ENCODE measurements around the gene CROCC. TPM values are rescaled to one million over a fixed set of nuclear protein-coding genes. Genes with fewer than 3 reads are reported as not detected.
A peak's percentile ranks its signal among the peaks of the same experiment; 100 is the strongest.

Gene CROCC
- total and polyA plus RNA-seq, 2 experiments from 2014 or later, result 15.1 to 106 TPM

DNA sequence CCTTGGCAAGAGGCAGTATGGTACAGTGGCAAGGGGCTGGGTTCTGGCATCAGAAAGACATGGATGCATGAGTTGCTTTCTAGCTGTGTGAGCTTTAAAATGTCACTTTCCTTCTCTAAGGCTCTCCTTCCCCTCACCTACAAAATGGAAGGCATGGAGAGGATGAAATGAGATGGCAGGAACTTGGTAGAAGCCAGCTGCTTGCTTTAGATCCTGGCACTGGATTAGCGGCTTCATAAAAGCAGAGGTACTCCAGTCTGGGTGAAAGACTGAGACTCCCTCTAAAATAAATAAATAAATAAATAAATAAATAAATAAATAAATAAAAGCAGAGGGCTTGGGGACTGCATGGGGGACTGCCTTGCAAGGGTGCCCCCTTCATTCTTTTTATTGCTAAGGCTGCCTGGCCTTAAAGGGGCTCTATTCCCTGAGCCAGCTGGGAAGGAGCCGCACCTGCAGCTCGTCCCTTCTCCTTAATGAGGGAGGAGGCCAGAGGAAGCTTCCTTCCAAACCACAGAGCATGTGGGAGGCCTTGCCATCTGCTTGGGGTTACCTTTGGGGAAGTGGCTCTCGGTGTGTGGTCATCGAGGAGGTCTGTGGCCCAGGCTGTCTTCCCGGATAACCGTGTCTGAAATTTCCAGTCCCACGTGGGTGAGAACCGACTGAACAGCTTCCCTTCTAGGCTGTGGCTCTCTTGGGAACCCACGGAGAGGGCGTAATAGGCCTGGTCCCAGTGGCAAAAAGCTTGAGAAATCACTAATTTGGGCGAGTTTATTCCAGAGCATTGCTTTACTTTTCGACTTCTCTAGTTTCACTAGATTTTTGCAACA lies 92.0 kb downstream of the CROCC start:
- TF ChIP-seq ZNF331 (CRISPR knock-in tag; IDR thresholded peaks at IDR 0.05; ENCODE audit: low read depth) (no peak), CREB1 (CRISPR knock-in tag; IDR thresholded peaks at IDR 0.05; ENCODE audit: low read depth) (no peak), NANOG (IDR thresholded peaks at IDR 0.05; ENCODE audit: borderline replicate concordance) (no peak), STAT1 (IDR thresholded peaks at IDR 0.05; ENCODE audit: unreplicated experiment) (no peak)
- TF ChIP-seq, protein P1, sequence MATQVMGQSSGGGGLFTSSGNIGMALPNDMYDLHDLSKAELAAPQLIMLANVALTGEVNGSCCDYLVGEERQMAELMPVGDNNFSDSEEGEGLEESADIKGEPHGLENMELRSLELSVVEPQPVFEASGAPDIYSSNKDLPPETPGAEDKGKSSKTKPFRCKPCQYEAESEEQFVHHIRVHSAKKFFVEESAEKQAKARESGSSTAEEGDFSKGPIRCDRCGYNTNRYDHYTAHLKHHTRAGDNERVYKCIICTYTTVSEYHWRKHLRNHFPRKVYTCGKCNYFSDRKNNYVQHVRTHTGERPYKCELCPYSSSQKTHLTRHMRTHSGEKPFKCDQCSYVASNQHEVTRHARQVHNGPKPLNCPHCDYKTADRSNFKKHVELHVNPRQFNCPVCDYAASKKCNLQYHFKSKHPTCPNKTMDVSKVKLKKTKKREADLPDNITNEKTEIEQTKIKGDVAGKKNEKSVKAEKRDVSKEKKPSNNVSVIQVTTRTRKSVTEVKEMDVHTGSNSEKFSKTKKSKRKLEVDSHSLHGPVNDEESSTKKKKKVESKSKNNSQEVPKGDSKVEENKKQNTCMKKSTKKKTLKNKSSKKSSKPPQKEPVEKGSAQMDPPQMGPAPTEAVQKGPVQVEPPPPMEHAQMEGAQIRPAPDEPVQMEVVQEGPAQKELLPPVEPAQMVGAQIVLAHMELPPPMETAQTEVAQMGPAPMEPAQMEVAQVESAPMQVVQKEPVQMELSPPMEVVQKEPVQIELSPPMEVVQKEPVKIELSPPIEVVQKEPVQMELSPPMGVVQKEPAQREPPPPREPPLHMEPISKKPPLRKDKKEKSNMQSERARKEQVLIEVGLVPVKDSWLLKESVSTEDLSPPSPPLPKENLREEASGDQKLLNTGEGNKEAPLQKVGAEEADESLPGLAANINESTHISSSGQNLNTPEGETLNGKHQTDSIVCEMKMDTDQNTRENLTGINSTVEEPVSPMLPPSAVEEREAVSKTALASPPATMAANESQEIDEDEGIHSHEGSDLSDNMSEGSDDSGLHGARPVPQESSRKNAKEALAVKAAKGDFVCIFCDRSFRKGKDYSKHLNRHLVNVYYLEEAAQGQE (IDR thresholded peaks at IDR 0.05; ENCODE audit: unreplicated experiment), result no peak
- H3K4me3 Mint-ChIP-seq, result 0 out of 3 replicates have a peak overlapping the region, but pooled peaks have one; percentile 32

DNA sequence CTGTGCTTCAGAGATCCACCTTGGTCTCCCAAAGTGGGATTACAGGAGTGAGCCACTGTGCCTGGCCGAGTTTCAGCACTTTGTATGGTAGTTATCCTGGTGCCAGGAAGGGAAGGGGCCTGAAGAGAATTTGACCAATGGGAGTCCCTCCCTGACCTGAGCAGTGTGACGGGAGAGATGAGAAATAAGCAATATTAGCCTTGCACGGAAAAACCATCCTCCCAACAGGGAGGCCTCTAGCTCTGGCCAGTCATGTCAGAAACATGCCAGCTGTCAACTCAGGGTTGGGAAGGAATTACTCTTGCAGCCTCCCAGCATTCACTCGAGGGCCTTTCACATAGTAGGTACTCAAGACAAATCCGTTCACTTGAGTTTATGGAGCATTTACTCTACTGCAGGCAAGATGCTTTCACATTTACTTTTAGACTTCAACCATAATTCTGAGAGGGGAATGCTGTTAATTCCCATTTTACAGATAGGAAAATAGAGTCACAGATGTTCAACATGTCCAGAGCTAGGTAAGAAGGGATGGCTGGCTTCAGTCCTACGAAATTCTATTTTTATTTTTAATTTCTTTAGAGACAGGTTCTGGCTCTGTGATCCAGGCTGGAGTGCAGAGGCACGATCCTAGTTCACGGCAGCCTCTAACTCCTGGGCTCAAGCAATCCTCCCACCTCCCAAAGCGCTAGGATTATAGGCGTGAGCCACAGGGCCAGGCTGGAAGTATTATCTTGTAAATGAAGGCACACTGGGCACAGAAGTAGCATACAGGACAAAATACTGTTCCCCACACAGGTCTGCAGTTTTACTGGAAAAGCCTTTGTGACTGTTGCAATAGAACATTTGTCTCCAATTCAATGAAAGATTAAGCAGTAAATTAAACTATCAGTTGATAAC lies 93.2 kb downstream of the CROCC start:
- ATAC-seq (peak; percentile 26), DNase-seq (ENCODE audit: low spot score) (peak; percentile 56)
- Histone ChIP-seq H3K4me1 (ENCODE audit: insufficient read depth) (peaks cover 44% of the 10 kb centered on the region), H3K4me2 (no peak overlapping the region), H3K79me2 (replicated peaks; ENCODE audit: insufficient read depth) (peaks cover 4% of the 10 kb centered on the region), H3K27ac (ENCODE audit: low read depth) (peak overlapping the region; percentile 42; the same call in 1 of the 2 replicates), H3K4me3 (no peak overlapping the region), H2AFZ (no peak overlapping the region), H3K9me2 (ENCODE audit: insufficient read depth) (no peaks in the 10 kb centered on the region), H4K20me1 (replicated peaks; ENCODE audit: insufficient read depth) (peaks cover 5% of the 10 kb centered on the region; the same call in 1 of the 2 replicates), H3K27me3 (ENCODE audit: insufficient read depth) (no peaks in the 10 kb centered on the region), H3K36me3 (ENCODE audit: insufficient read depth) (peaks cover 3% of the 10 kb centered on the region; the same call in 1 of the 2 replicates), H3F3A (replicated peaks; ENCODE audit: low read depth) (peaks cover 14% of the 10 kb centered on the region; the same call in 1 of the 2 replicates)
- Mint-ChIP-seq H3K36me3 (ENCODE audit: low read depth) (peaks cover 23% of the 10 kb centered on the region), H3K27ac (peak overlapping the region; percentile 70), H3K4me1 (peaks cover 54% of the 10 kb centered on the region), H3K27me3 (ENCODE audit: insufficient read depth, low read depth, poor library complexity) (peaks cover 27% of the 10 kb centered on the region), H3K4me3 (peak overlapping the region; percentile 35; the same call in 1 of the 3 replicates), H3K9me3 (no peaks in the 10 kb centered on the region)
- no peak for TF ChIP-seq EZH2phosphoT487 (IDR thresholded peaks at IDR 0.05; ENCODE audit: unreplicated experiment)
- TF ChIP-seq CREB1 (CRISPR knock-in tag; IDR thresholded peaks at IDR 0.05; ENCODE audit: low read depth), result no peak
- no peak for TF ChIP-seq NANOG (IDR thresholded peaks at IDR 0.05; ENCODE audit: borderline replicate concordance)
- no peak for TF ChIP-seq JUNB (IDR thresholded peaks at IDR 0.05; ENCODE audit: unreplicated experiment)

More for the DNA sequence above, 92.0 kb downstream of the CROCC start:
- Histone ChIP-seq H3F3A (replicated peaks; ENCODE audit: low read depth) (peaks cover 12% of the 10 kb centered on the region; the same call in 1 of the 2 replicates), H3K36me3 (ENCODE audit: insufficient read depth) (no peaks in the 10 kb centered on the region), H4K20me1 (replicated peaks; ENCODE audit: insufficient read depth) (peaks cover 5% of the 10 kb centered on the region; the same call in 1 of the 2 replicates), H3K4me2 (peak overlapping the region; percentile 80), H3K9me2 (ENCODE audit: insufficient read depth) (no peaks in the 10 kb centered on the region), H3K4me1 (ENCODE audit: insufficient read depth) (peaks cover 44% of the 10 kb centered on the region), H3K27ac (ENCODE audit: low read depth) (no peak overlapping the region; the same call in 1 of the 2 replicates), H2AFZ (no peak overlapping the region; the same call in 1 of the 2 replicates), H3K79me2 (replicated peaks; ENCODE audit: insufficient read depth) (peaks cover 4% of the 10 kb centered on the region), H3K27me3 (ENCODE audit: insufficient read depth) (no peaks in the 10 kb centered on the region), H3K4me3 (0 out of 2 replicates have a peak overlapping the region, but pooled peaks have one; percentile 29)
- ATAC-seq, result no peak
- Mint-ChIP-seq H3K36me3 (ENCODE audit: low read depth) (peaks cover 10% of the 10 kb centered on the region), H3K27me3 (ENCODE audit: insufficient read depth, low read depth, poor library complexity) (peaks cover 27% of the 10 kb centered on the region), H3K4me1 (peaks cover 57% of the 10 kb centered on the region), H3K9me3 (no peaks in the 10 kb centered on the region), H3K27ac (peak overlapping the region; percentile 63; the same call in 1 of the 2 replicates)
- DNase-seq (ENCODE audit: low spot score), result no peak
